ENCODE results near the gene TMEM176A.

DNA sequence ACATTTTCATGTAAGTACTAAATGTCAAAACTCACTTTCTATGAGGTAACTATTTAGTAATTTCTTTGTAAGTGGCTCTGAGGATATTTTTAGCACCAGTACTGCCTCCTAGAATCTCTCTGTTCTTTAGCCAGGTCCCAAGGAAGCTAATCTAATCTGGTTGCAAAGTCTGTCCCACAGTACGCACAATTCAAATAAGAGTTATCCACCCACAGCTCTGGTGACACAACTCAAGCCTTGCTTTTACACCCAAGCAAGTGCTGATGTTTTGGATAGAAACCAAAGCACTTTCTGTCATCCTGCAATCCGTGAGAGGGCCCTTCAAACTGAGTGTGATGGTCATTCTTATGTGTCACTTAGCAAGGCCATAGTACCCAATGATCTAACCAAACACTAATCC is 48.9 kb upstream of the TMEM176A start:
- TF ChIP-seq BHLHE40 (IDR thresholded peaks at IDR 0.05; ENCODE audit: low read depth, low read length) (no peak), RFX5 (IDR thresholded peaks at IDR 0.05) (no peak)
- TF ChIP-seq, protein P1, sequence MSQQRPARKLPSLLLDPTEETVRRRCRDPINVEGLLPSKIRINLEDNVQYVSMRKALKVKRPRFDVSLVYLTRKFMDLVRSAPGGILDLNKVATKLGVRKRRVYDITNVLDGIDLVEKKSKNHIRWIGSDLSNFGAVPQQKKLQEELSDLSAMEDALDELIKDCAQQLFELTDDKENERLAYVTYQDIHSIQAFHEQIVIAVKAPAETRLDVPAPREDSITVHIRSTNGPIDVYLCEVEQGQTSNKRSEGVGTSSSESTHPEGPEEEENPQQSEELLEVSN (IDR thresholded peaks at IDR 0.05; ENCODE audit: borderline replicate concordance, low read depth): no peak
- TF ChIP-seq, protein P2, sequence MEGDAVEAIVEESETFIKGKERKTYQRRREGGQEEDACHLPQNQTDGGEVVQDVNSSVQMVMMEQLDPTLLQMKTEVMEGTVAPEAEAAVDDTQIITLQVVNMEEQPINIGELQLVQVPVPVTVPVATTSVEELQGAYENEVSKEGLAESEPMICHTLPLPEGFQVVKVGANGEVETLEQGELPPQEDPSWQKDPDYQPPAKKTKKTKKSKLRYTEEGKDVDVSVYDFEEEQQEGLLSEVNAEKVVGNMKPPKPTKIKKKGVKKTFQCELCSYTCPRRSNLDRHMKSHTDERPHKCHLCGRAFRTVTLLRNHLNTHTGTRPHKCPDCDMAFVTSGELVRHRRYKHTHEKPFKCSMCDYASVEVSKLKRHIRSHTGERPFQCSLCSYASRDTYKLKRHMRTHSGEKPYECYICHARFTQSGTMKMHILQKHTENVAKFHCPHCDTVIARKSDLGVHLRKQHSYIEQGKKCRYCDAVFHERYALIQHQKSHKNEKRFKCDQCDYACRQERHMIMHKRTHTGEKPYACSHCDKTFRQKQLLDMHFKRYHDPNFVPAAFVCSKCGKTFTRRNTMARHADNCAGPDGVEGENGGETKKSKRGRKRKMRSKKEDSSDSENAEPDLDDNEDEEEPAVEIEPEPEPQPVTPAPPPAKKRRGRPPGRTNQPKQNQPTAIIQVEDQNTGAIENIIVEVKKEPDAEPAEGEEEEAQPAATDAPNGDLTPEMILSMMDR (IDR thresholded peaks at IDR 0.05): no peak

All from A549 (cell line).